GM19438 (cell line): ENCODE measurements around the gene EXPH5.

ENCODE experiments used
- ATAC-seq: cut with Tn5 transposase; IDR thresholded peaks from one replicate; pipeline ENCODE4 v1.9.1; 2021; ENCODE audit warnings: low read depth; ENCODE audit not compliant: unreplicated experiment

The EXPH5 gene

DNA sequence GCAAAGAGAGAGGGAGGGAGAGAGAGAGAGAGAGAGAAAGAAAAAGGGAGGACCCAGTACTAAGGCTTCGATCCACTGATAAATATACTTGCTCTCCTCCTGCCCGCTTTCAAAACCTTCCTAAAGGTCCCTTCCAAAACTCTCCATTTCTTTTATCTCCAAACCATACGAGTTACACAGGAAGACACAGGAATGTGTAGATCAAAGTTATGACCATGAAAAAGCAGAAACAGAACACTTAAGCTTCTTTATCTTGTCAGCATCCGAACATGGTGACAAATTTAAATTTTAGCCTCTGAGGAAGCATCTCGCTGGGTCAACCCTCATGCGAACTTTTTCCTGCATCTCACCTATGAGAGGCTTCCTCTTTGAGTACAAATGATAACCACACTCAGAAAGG lies 66.2 kb downstream of the EXPH5 start:
- no peak for ATAC-seq

- ATAC-seq, result no peak
These were observed 68.4 kb downstream of the EXPH5 start for GRCh38 chr11:108525161-108525560.

GRCh38 chr11:108524422-108524821 lies 69.1 kb downstream of the EXPH5 start:
- ATAC-seq, result no peak

DNA sequence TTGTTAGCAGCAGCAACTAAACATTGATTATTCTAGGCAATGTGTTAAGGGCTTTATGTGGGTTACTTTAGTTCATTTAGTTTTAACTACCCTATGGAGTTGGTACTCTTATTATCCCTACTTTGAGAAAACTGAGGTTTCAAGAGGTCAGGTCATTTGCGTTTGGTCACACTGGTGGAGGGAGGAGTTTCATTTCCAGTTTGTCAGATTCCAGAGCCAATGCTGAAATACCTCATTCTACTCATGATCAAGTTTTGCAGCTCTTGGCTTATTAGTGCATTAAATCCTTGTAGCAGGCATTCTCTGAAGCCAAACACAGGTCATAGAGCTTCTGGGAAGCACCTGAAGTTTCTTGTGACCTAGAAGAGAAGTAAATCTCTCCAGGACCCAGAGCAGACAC lies 71.2 kb downstream of the EXPH5 start:
- no peak for ATAC-seq

GRCh38 chr11:108518581-108518980 lies 75.0 kb downstream of the EXPH5 start:
- ATAC-seq, result no peak

- ATAC-seq, result no peak
These were observed 77.4 kb downstream of the EXPH5 start for GRCh38 chr11:108516125-108516524.

GRCh38 chr11:108512708-108513107 lies 80.9 kb downstream of the EXPH5 start:
- no peak for ATAC-seq

DNA sequence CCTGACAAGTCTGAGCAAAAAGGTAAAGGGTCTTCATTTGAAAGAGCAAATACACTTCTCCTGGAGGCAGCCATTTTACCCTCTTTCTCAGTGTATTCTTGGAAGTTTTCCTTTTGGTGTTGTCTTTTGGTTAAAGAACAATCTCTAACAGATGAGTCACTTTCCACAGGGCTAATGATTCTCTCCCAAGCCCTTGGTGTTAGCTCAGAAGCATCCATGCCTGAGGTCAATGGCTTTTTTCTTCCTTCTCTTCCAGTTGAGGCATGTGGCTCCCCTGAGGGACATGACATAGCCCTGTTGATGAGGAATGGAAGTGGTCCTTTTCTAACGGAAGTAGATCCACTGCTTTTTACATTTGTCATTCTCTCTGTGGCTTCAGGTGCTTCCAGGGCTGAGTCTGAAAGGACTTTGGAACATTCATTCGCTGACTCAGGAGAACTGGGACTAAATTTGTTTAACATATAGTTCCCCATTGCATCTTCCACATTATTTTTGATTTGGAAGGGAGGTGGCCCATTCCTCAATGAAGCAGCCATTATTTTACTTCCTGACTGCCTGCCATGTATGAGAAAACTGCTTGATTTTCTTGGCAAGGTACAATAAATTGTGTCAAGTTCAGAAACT lies 81.6 kb downstream of the EXPH5 start:
- no peak for ATAC-seq

- no peak for ATAC-seq
These were observed 84.6 kb downstream of the EXPH5 start for GRCh38 chr11:108508653-108509593.

- ATAC-seq, result no peak
These were observed 92.2 kb downstream of the EXPH5 start for GRCh38 chr11:108501396-108501795.

DNA sequence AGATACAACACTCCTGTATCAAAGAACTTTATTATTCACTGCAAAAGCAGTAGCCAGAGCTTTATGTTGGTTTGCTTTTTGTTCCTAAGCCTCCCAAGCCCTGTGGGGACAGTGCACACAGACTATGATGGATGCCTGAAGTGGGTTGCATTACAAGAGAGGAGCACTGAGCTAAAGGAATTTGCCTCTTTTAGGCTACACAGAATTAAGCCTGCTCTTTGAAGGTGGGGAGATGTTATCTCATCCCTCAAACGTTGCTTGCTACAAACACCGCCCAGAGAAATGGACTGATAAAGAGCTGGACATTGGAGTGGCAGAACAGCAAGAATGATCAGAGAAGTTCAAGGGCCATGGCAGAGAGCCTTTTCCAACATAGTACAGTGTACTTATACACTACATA lies 92.8 kb downstream of the EXPH5 start:
- no peak for ATAC-seq

DNA sequence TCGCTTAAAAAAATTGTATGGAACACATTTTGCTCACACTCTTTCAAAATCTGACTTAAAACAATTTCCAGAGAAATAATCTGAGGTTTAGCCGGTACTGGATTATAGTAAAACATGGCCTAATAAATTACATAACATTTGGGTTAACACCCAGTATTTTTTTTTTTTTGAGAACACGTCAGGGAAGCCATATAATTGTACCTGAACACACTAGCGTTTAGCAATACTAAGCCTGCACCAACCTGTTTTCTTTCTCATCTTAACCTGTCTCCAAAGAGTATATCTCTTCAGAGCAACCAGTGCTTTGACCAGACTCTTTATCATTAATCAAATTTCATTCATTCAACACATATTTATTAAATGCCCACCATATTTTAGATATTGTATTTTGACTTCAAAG lies 93.4 kb downstream of the EXPH5 start:
- ATAC-seq, result no peak

DNA sequence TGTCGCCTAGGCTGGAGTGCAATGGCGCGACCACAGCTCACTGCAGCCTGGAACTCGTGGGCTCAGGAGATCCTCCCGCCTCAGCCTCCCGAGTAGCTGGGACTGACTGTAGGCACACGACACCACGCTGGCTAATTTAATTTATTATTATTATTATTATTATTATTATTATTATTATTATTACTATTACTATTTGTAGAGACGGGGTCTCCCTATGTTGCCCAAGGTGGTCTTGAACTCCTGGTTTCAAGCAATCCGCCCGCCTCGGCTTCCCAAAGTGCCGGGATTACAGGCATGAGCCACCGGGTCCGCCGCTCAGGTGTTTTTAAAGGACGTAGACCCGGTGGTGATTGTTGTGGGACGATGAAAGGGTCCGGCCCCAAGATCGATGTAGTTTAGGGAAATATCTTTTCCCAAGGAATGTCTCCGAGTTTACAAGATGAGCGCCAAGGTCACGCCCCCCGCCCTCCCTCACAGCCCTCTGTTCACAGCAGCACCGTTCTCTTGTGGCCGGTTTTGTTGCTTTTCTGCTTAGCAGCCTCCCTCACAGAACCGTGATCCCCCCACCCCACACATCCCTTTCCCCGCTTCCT lies 94.7 kb downstream of the EXPH5 start:
- ATAC-seq, result no peak

GRCh38 chr11:108498046-108498815 lies 95.3 kb downstream of the EXPH5 start, which contains the start of gene POGLUT3:
Gene POGLUT3, minus strand, starts transcription at chr11:108498384. Its CDS starts 18 bp downstream, at chr11:108498366.
- peak; percentile 61 for ATAC-seq

DNA sequence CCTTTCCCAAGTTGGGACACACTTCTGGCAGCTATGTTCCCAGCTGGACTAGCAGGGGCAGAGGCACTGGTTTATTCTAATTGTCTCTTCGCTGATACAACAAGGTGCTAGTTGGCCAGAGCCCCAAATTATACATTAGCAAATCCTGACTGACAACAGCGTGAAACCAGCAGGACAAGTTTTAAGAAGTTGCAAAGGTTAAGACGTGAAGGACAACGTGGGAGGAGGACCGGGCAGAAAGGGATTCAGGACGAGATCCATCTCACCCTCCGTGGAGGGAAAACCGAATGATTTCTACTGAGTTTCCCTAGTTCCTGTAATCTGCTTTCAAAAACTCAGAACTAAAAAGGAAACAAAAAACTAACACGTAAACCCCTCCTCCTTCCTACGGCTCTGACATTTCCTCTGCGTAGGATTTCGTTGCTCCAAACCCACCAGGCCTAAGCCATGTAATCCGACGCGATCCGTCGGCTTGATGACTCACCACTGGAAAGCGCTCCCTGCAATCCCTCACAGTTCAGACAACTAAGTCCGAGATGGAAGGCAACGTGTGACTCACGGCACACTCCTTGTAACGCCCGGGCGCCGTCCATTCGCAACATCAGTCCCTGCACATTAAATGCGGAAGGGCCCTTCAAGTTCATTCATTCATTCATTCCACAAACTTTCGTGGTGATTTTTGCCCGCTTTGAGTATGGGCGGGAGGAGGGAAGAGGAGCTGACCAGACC lies 96.1 kb downstream of the EXPH5 start:
- peak; percentile 61 for ATAC-seq

- ATAC-seq, result no peak
These were observed 96.8 kb downstream of the EXPH5 start for GRCh38 chr11:108496643-108497256.

GRCh38 chr11:108495326-108495725 lies 98.2 kb downstream of the EXPH5 start:
- no peak for ATAC-seq

DNA sequence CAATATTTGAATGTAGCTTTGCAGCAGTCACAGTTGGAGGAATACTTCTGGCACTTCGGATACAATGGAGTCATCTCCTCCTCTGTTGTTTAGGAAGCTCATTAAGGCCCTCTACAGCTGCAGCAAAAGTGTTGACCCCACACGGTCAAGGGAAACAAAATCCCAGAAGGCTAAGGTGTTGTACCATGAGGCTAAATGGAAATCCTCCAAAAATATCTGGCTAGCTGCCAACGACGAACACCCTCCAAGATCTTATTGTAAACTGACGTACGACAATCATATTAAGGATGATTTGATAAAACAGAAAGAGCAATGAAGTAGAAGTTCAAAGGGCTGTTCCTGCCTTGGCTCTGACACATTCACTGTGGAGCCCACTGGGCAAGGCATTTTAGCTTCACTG lies 99.4 kb downstream of the EXPH5 start:
- ATAC-seq, result no peak

- ATAC-seq, result no peak
These were observed 101.6 kb downstream of the EXPH5 start for GRCh38 chr11:108491936-108492335.

- no peak for ATAC-seq
These were observed 106.7 kb downstream of the EXPH5 start for GRCh38 chr11:108486828-108487227.
